HG02623 (cell line): Measurements from ENCODE around the gene FOXN3.

Experiments used
- ATAC-seq: cut with Tn5 transposase; IDR thresholded peaks from one replicate; pipeline ENCODE4 v1.9.1; 2021; ENCODE audit warnings: moderate library complexity; ENCODE audit not compliant: unreplicated experiment

FOXN3 gene

DNA sequence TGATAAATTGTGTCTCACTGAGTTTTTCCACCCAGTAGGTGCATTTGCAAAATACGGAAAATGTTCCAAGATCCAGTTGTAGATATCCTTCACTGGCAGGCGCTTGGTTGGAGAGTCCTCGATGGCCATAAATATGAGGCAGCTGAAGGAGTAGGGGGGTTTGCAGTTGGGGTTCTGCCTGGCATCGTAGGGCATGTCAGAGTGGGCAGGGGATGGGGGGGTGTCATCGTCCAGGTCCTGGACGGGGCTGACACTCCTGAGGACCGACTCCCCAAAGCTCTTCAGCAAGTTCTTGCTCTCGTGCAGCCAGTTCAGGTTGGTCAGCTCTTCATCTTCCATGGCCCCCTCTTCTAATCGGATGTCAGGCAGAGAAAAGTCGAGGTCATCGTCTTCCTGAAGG, 5.1 kb downstream of the FOXN3 start:
- no peak for ATAC-seq

GRCh38 chr14:89409961-89410360, 7.1 kb downstream of the FOXN3 start:
- ATAC-seq = no peak

GRCh38 chr14:89408907-89409700, 7.9 kb downstream of the FOXN3 start:
- no peak for ATAC-seq

DNA sequence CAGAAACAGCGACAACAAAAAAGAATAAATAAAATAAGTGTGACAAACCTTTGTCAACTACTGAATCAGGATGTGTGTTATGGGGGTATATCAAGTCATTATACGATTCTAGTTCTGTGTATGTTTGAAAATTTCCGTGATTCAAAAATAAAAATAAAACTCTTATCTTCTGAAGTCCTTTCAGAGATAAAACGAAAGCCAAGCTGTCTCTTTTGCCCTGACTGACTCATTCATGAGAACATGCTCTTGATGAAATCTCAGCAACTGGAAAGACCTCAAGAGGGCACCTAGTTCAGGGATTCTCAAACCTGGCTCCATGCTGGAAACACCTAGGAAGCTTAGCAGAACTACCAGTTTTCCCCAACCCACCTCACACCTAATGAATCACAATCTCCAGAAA, 9.2 kb downstream of the FOXN3 start:
- no peak for ATAC-seq

DNA sequence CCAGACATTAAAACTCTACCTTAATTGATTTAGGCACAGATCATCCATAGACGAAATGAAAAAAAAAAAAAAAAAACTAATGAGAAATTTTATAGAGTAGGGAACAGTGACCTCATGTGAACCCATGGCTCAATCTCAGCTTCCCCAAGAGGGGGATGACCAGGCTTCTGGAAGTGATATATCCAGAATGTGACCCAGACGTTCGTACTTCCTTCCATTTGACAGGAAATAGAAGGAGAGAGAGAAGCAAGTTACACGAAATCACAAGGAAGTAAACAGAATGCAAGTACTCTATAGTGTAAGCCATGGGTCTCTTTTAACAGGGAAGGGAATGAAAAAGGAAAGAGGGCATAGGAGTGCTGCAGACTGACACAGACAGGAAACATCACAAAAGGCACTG, 10.1 kb downstream of the FOXN3 start:
- ATAC-seq = no peak

GRCh38 chr14:89406361-89406760, 10.7 kb downstream of the FOXN3 start:
- no peak for ATAC-seq

- no peak for ATAC-seq
Measured at GRCh38 chr14:89405712-89406111, 11.3 kb downstream of the FOXN3 start.

GRCh38 chr14:89402363-89402762, 14.7 kb downstream of the FOXN3 start:
- no peak for ATAC-seq

DNA sequence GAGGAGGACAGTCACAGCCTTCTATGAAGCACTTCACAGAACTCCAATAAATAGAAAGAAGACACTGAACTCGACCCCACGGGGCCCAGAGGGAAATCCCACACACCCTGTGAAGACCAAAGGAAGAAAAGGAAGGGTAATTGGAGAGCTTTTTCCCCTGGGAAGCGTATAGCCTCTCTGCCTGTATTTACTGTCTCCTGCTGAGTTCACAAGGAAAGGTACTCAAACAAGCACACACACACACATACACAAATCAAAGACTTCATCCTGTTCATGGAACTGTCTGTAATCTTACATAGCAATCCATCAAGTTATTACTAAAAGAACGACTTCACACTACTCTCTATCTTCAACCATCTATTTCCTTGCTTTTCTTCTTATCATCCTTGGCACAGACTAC, 15.3 kb downstream of the FOXN3 start:
- ATAC-seq = no peak

- no peak for ATAC-seq
Measured at GRCh38 chr14:89401241-89401640, 15.8 kb downstream of the FOXN3 start.

- no peak for ATAC-seq
Measured at GRCh38 chr14:89400529-89400928, 16.5 kb downstream of the FOXN3 start.

GRCh38 chr14:89399594-89400068, 17.4 kb downstream of the FOXN3 start:
- no peak for ATAC-seq

DNA sequence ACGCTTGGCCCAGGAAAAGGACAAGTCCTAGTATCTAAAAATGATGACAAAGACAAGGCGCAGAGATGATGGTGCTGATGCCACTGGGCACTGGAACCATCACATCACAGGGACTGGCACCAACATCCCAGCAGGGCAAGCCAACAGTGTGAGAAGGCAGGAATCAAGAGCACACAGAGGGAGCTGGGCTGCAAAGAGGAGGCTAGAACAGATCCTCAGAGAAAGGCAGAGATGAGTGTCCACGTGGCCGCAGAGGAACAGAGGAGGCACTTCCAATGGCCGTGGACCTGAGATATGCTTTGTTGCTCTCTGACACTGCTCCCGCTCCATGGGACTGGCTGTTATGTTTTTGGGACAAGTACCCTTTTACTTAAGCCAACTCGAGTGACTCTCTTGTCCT, 17.9 kb downstream of the FOXN3 start:
- no peak for ATAC-seq

DNA sequence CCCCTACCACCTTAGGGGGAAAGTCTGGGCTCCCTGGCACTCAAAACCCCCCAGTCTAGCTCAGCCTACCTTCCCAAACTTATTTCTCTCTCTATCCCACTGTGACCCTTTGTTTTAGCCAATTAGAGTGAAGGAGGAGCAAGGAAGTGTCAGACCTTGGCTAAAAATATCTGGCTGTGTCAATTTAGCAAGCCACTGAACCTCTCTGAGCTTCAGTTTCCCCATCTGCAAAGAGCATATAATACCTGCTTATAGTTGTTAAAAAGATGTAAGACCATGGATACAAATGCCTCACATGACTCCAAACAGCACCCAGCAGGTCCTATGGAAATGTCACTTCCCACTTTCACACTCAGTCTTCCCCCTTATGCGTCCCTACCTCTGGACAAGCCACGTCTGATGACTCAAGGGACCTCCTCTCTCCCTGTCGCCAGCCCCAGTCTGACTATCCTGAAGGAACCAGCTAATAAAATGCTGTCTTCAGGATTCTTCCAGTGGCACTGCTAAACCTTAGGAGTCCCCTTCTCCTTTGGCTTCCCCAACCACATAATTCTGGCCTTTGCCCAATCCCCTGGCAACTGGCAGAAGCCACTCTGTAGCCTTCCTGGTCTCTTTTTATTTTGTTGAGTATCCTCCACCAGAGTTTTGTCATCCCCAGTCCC, 19.3 kb downstream of the FOXN3 start:
- no peak for ATAC-seq

DNA sequence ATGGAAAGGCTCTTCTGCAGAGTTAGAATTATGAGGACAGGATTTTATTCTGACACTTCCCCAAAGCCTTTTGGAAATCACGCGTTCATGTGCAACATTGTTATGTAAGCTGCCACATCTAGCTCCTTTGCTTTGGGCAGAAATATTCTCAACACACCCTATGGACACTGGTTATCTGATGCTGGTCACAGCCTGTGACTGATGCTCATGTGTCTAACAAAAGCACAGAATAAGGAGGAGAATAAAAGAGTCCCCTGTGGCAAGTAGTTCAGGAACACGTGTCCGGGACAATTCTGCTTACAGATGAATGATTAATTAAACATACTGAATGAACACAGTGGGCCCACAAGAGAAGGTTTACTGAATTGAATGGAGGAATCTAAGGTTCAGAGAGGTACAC, 22.1 kb downstream of the FOXN3 start:
- no peak for ATAC-seq

- no peak for ATAC-seq
Measured at GRCh38 chr14:89393222-89393745, 23.7 kb downstream of the FOXN3 start.

- ATAC-seq = no peak
Measured at GRCh38 chr14:89392181-89392580, 24.9 kb downstream of the FOXN3 start.

DNA sequence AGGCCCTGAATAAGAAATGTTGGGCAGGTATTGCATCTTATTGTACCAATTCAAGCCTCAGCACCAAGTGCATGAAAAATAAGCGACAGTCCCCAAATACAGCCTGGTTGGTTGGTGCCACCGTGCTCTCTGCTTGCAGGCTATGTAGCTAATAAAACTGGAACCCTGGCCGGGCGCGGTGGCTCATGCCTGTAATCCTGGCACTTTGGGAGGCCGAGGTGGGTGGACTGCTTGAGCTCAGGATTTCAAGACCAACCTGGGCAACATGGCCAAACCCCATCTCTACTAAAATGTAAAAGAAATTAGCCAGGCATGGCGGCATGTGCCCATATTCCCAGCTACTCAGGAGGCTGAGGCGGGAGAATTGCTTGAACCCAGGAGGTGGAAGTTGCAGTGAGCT, 25.5 kb downstream of the FOXN3 start:
- no peak for ATAC-seq

DNA sequence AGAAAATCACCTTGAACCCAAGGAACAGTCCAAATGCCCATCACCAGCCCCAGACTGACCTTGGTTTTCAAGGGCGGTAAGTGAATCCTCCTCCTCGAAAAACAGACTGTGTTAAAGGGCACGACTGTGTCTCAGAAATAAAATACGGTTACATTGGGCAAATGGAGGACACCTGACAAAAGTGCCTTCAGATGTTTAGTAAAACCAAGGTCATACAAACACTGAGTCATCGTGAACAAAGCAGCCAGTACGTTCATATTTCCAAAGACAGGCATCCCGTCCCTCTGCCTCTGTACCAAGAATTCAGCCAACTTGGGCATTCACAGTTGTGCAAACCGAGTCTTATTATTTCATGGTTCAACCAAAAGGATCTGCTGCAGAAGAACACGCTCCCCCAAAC, 25.9 kb downstream of the FOXN3 start:
- no peak for ATAC-seq

DNA sequence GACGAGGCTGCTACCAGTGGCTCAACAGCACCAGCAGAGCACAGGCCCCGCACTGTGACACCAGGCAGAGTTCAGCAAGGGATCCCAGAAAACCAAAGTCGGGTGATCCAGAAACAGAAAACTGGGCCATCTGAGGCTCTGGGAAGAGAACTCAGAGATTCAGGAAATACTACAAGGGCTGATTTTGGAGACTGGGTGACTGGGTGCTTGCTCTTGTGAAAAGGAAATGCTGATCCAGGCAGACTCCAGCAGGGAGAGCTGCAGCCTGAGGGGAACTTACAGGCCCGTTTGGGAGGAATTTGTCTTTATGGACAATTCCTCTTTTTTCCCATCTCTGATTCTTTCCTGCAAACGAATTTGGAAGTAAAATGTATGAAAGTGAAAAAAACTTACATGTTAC, 28.2 kb downstream of the FOXN3 start:
- no peak for ATAC-seq

DNA sequence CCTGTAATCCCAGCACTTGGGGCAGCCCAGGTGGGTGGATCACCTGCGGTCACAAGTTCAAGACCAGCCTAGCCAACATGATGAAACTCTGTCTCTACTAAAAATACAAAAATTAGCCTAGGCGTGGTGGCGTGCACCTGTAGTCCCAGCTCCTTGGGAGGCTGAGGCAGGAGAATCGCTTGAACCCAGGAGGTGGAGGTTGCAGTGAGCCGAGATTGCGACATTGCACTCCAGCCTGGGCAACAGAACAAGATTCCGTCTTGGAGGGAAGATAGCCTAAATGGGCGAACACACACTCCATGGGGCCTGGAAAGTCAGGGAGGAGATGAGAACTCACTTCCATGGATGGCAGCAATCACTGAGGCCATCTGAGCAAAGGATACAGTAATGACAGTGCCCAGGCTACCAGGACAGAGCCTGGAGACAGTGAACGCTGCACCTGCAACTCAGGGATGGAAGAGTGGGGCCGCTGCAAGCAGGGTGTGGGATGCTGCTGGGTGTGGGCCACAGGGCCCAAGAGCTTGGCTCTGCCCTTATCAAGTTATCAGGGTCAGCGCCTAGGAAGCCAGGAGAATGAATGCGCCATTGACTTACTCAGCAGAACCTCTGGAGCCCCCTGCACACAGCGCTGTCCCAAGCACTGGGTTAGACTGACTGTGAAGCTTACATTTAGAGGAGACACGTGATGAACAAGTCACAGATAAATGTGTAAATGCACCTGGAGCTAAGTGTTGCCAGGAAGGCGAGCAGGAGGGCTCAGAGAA, 28.9 kb downstream of the FOXN3 start:
- no peak for ATAC-seq
